Measurements from ENCODE around the gene SPDEF.

- TF ChIP-seq CTCF (conservative IDR thresholded peaks at IDR 0.05; ENCODE audit: low read length) (no peak), EZH2phosphoT487 (IDR thresholded peaks at IDR 0.05; ENCODE audit: borderline replicate concordance, low read depth, low read length) (no peak)
Observed at GRCh38 chr6:34517461-34517881, 38.7 kb downstream of the SPDEF start.
